Right atrium auricular region (tissue), 2 donors: ENCODE results near the gene PPM1N. TPM values are rescaled to one million over a fixed set of nuclear protein-coding genes. Genes with fewer than 3 reads are reported as not detected.

Source experiments
- DNase-seq: peaks from one replicate; pipeline ENCODE4 v3.0.0-alpha.2; 2019; ENCODE audit warnings: low spot score
- H3K27ac ChIP-seq, 2 donors: fragments of 200-600 bp; sonication (generic); 1 replicate in 1 of 2; 2 replicates in 1 of 2; pipeline ENCODE4 v1.5.1; 2016 to 2019
- H3K27me3 ChIP-seq, 2 donors: fragments of 200-600 bp; sonication (generic); one replicate each; pipeline versions ENCODE4 v1.5.1 to v1.6.0; 2017 to 2019
- H3K36me3 ChIP-seq: fragments of 200-600 bp; sonication (generic); one replicate; pipeline ENCODE4 v1.5.1; 2016
- H3K4me1 ChIP-seq, 2 donors: fragments of 200-600 bp; sonication (generic); one replicate each; pipeline versions ENCODE4 v1.5.1 to v1.6.0; 2017 to 2019
- H3K4me3 ChIP-seq, 2 donors: fragments of 200-600 bp; sonication (generic); 1 replicate in 1 of 2; 2 replicates in 1 of 2; pipeline ENCODE4 v1.5.1; 2017 to 2019; ENCODE audit warnings: mild to moderate bottlenecking in 1 of 2, moderate library complexity in 1 of 2
- H3K9me3 ChIP-seq, 2 donors: fragments of 200-600 bp; sonication (generic); one replicate each; pipeline ENCODE4 v1.5.1; 2019
- CTCF ChIP-seq, 2 donors: fragments of 200-600 bp; sonication (generic); IDR thresholded peaks; one replicate each; pipeline ENCODE4 v1.5.1; 2019; ENCODE audit warnings: antibody characterized with exemption in 2 of 2
- total RNA-seq, 2 donors: library from RNA; depleted of rRNA; stranded (reverse); fragments of >200 nt; gene quantifications; one replicate each; pipeline ENCODE4 v1.1.0, GENCODE V29; 2016

Gene PPM1N
- total RNA-seq, 2 donors from 2014 or later, result 1.8 TPM; not detected in 1

GRCh38 chr19:45496349-45496953 is 1.8 kb upstream of the PPM1N start:
- Histone ChIP-seq H3K9me3 (no peaks in the 10 kb centered on the region), H3K4me3 (peak overlapping the region; percentile 70 to 80), H3K4me1 (peaks cover 0 to 54% of the 10 kb centered on the region in 2 donors), H3K27me3 (no peaks in the 10 kb centered on the region), H3K27ac (peak overlapping the region; percentile 53 to 57), H3K36me3 (no peaks in the 10 kb centered on the region)
- TF ChIP-seq CTCF (IDR thresholded peaks at IDR 0.05), result peak in 1 of 2 donors; percentile 23
- no peak for DNase-seq

GRCh38 chr19:45497791-45498190 is 452 bp upstream of the PPM1N start:
- Histone ChIP-seq H3K27ac (no peak overlapping the region), H3K9me3 (no peaks in the 10 kb centered on the region), H3K36me3 (no peaks in the 10 kb centered on the region), H3K4me1 (peaks cover 0 to 46% of the 10 kb centered on the region in 2 donors), H3K4me3 (no peak overlapping the region), H3K27me3 (no peaks in the 10 kb centered on the region)
- no peak for TF ChIP-seq CTCF (IDR thresholded peaks at IDR 0.05)
- no peak for DNase-seq

- no peaks in the 10 kb centered on the region for H3K36me3 ChIP-seq
- no peak overlapping the region for H3K27ac ChIP-seq
- DNase-seq, result no peak
- peaks cover 0 to 35% of the 10 kb centered on the region in 2 donors for H3K4me1 ChIP-seq
- no peaks in the 10 kb centered on the region for H3K27me3 ChIP-seq
- TF ChIP-seq CTCF (IDR thresholded peaks at IDR 0.05), result no peak
- no peaks in the 10 kb centered on the region for H3K9me3 ChIP-seq
- peak overlapping the region in 1 of 2 donors; percentile 26 for H3K4me3 ChIP-seq
Measured at GRCh38 chr19:45499196-45500180, 1.2 kb downstream of the PPM1N start.

- DNase-seq, result no peak
- TF ChIP-seq CTCF (IDR thresholded peaks at IDR 0.05), result no peak
- Histone ChIP-seq H3K4me3 (no peak overlapping the region), H3K36me3 (no peaks in the 10 kb centered on the region), H3K27ac (no peak overlapping the region), H3K4me1 (peaks cover 0 to 37% of the 10 kb centered on the region in 2 donors), H3K27me3 (no peaks in the 10 kb centered on the region), H3K9me3 (no peaks in the 10 kb centered on the region)
Measured at GRCh38 chr19:45500918-45501729, 2.9 kb downstream of the PPM1N start.

GRCh38 chr19:45501730-45502014 is 3.4 kb downstream of the PPM1N start:
- Histone ChIP-seq H3K27me3 (no peaks in the 10 kb centered on the region), H3K36me3 (no peaks in the 10 kb centered on the region), H3K27ac (no peak overlapping the region), H3K4me1 (peaks cover 0 to 33% of the 10 kb centered on the region in 2 donors), H3K4me3 (no peak overlapping the region), H3K9me3 (no peaks in the 10 kb centered on the region)
- DNase-seq, result no peak
- TF ChIP-seq CTCF (IDR thresholded peaks at IDR 0.05), result no peak
